ENCODE results near the gene ADGRG1.

The ADGRG1 gene

GRCh38 chr16:57646388-57647039 lies 18.1 kb downstream of the ADGRG1 start:
- DNase-seq (ENCODE audit: insufficient read length, low spot score) (no peak), FAIRE-seq (no peak)
- no peak for TF ChIP-seq CTCF (IDR thresholded peaks at IDR 0.05; ENCODE audit: insufficient read depth, missing control alignments)

- no peak for TF ChIP-seq CTCF (IDR thresholded peaks at IDR 0.05; ENCODE audit: insufficient read depth, missing control alignments)
- FAIRE-seq (no peak), DNase-seq (ENCODE audit: insufficient read length, low spot score) (no peak)
Observed at GRCh38 chr16:57647136-57647875, 18.9 kb downstream of the ADGRG1 start.

- no peak for TF ChIP-seq CTCF (IDR thresholded peaks at IDR 0.05; ENCODE audit: insufficient read depth, missing control alignments)
- DNase-seq (ENCODE audit: insufficient read length, low spot score) = no peak
- no peak for FAIRE-seq
Observed at GRCh38 chr16:57648125-57648524, 19.7 kb downstream of the ADGRG1 start.

- FAIRE-seq = no peak
- DNase-seq (ENCODE audit: insufficient read length, low spot score) = peak; percentile 81
- peak; percentile 100 for TF ChIP-seq CTCF (IDR thresholded peaks at IDR 0.05; ENCODE audit: insufficient read depth, missing control alignments)
Observed at GRCh38 chr16:57648581-57649442, 20.4 kb downstream of the ADGRG1 start.

GRCh38 chr16:57649443-57649751 lies 21.0 kb downstream of the ADGRG1 start:
- DNase-seq (ENCODE audit: insufficient read length, low spot score) (no peak), FAIRE-seq (no peak)
- no peak for TF ChIP-seq CTCF (IDR thresholded peaks at IDR 0.05; ENCODE audit: insufficient read depth, missing control alignments)

GRCh38 chr16:57649846-57650245 lies 21.4 kb downstream of the ADGRG1 start:
- FAIRE-seq (no peak), DNase-seq (ENCODE audit: insufficient read length, low spot score) (no peak)
- no peak for TF ChIP-seq CTCF (IDR thresholded peaks at IDR 0.05; ENCODE audit: insufficient read depth, missing control alignments)

Data from D721Med (cell line).